ENCODE results near the gene SLC16A5. TPM values are rescaled to one million over a fixed set of nuclear protein-coding genes. Genes with fewer than 3 reads are reported as not detected.
"Not testable (repeated sequence)": the region's sequence is repeated elsewhere in the genome, so short reads cannot be mapped to it uniquely, and the experiment has no call there.

The SLC16A5 gene
- total RNA-seq (1 to 10 TPM; 1.3 to 1.9 TPM), polyA plus RNA-seq (0.82 TPM)

DNA sequence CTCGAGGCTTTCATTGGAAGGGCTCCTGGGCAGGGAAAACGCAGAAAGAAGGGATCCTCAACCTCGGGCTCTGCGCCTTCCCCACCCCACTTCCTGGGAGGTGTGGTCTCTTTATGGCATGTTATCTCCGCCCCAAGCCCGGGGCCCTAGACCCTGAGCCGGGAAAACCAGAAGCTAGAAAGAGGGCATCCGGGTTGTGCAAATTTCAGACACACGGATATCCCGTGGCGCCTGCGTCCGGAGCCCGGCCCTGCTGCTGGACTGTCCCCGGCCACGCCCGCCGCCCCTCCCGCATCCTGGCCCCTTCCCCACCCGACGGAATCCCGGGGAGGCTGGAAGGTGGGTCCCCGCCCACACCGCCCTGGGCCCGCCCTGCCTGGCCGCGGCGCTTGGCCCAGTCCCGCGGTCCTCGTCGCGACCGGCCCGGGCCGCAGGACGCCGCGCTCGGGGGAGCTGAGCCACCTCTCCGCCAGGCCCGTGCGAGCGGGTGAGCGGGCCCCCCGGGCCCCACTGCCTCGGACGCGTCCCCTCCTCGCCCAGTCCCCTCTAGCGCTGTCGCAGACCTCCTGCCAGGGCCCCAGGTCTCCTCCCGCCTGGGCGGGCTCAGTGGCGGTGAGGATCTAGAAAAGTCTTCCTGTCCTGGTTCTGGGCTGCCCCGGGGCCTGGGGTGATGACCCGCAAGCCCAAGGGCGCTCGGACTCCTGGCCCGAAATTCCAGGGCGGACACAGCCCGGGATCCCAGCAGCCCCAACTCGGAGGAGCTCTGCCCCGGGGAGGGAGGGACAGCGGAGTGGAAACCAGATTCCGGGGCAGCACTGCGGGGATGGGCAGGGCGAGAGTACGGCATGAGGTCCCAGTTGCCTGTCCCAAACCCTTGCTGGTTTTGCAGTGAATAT, at the start of gene SLC16A5:
Gene SLC16A5 (plus strand): TSS at position 397 of the 896 bp plus-strand sequence. CDS start 5,683 bp downstream, outside the sequence.
- H3K4me3 ChIP-seq (ENCODE audit: low read length) = peak within 1 kb of the TSS; percentile 59
- H3K4me3 Mint-ChIP-seq = peak within 1 kb of the TSS; percentile 77 to 90 (median 81)
- H3K9me3 Mint-ChIP-seq = no peaks in the 10 kb centered on the region
- peak; percentile 10 to 63 (median 28) for DNase-seq
- peak within 1 kb of the TSS; percentile 70 for H3K27ac ChIP-seq (ENCODE audit: low read depth, low read length)
- peak within 1 kb of the TSS in 6 of 8 donors; percentile 46 to 86 (median 71) for H3K27ac Mint-ChIP-seq
- H3K27me3 Mint-ChIP-seq = no peaks in the 10 kb centered on the region
- no peaks in the 10 kb centered on the region for H3K27me3 ChIP-seq (ENCODE audit: insufficient read depth, low read length, poor library complexity, severe bottlenecking)
- H3K36me3 ChIP-seq (ENCODE audit: insufficient read depth, low read length) = no peaks in the 10 kb centered on the region
- peaks cover 19 to 36% (median 34%) of the 10 kb centered on the region in 3 donors for H3K4me1 Mint-ChIP-seq
- ChIA-PET CTCF (interaction anchor here (1.0 to 2.6 kb wide), 6 partner anchors 20 to 126 kb away, joined by 3 to 8 read pairs (median 4); partner anchors contain the start of genes ARMC7, ATP5PD and KCTD2), POLR2A (interaction anchor here (1.3 to 1.6 kb wide), 2 partner anchors 9 to 22 kb away, joined by 4 read pairs; partner anchors contain the start of gene ARMC7)
- H3K36me3 Mint-ChIP-seq = peaks cover 0 to 2% (median 0%) of the 10 kb centered on the region in 3 donors
- H3K9me3 ChIP-seq (ENCODE audit: low read length) = no peaks in the 10 kb centered on the region
- peaks cover 32% of the 10 kb centered on the region for H3K4me1 ChIP-seq (ENCODE audit: insufficient read depth, low read length)

DNA sequence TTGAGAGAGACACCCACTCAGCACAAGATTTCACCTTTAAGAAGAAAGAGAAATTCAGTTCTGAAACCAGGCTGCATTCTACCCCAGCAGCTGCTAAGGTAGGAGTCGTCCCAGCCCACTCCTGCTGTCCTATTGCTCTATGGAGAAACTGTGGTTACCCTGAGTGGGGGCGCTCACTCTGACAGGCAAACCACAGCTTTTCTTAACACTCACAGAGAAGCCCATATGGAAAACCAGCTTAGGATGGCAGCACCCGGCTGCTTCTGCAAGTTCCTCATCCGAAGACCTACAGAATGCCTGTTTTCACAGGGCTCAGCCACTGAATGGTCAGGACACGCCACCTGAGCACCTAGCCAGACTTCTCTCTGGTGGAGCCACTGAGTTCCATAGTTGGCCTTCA, 48.5 kb upstream of the SLC16A5 start:
- Histone ChIP-seq H3K4me1 (ENCODE audit: insufficient read depth, low read length) (peaks cover 29% of the 10 kb centered on the region), H3K4me3 (ENCODE audit: low read length) (no peak overlapping the region), H3K36me3 (ENCODE audit: insufficient read depth, low read length) (peaks cover 31% of the 10 kb centered on the region), H3K27me3 (ENCODE audit: insufficient read depth, low read length, poor library complexity, severe bottlenecking) (no peaks in the 10 kb centered on the region), H3K27ac (ENCODE audit: low read depth, low read length) (no peak overlapping the region), H3K9me3 (ENCODE audit: low read length) (no peaks in the 10 kb centered on the region)
- DNase-seq = no peak
- Mint-ChIP-seq H3K27me3 (peaks cover 0 to 13% of the 10 kb centered on the region in 2 donors), H3K27ac (peak overlapping the region in 4 of 8 donors; percentile 43 to 81 (median 62)), H3K36me3 (peaks cover 5 to 42% (median 11%) of the 10 kb centered on the region in 3 donors), H3K4me3 (no peak overlapping the region), H3K9me3 (peaks cover 0 to 3% (median 0%) of the 10 kb centered on the region in 5 donors), H3K4me1 (peaks cover 24 to 40% (median 37%) of the 10 kb centered on the region in 3 donors)
- CTCF ChIA-PET = interaction anchor here (1.1 to 2.0 kb wide), 3 partner anchors 11 to 91 kb away, joined by 4 to 7 read pairs (median 4); partner anchors contain the start of genes MRPL58 and NT5C
- POLR2A ChIA-PET = no interaction called here

DNA sequence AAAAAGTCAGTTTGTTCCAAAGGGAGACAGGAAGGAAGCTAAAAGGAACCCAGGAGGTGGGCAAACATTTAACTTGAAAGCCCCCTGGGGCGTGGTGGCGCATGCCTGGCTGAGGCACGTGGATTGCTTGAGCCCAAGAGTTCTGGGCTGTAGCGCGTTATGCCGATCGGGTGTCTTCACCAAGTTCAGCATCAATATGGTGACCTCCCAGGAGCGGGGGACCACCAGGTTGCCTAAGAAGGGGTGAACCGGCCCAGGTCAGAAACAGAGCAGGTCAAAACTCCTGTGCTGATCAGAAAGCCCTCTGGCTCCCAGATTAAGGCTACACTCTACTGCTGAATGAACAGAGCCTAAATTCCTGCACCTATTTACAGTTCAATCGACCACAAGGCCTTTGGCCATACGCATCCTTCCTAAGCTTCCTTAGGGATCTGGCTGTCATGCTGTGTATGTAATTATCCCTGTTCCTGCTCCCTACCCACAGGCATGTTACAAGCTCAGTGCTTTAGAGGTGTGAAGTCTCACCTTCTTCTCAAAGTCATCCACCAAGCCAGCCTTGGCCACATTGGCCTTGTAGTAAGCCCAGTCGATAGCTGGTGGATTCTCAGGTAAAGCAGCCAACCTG, 46.0 kb upstream of the SLC16A5 start:
- POLR2A ChIA-PET = no interaction called here
- no peaks in the 10 kb centered on the region for H3K9me3 ChIP-seq (ENCODE audit: low read length)
- peak overlapping the region in 1 of 7 donors; percentile 45 for H3K4me3 Mint-ChIP-seq
- peak overlapping the region in 1 of 8 donors; percentile 85 for H3K27ac Mint-ChIP-seq
- H3K4me3 ChIP-seq (ENCODE audit: low read length) = no peak overlapping the region
- H3K27me3 ChIP-seq (ENCODE audit: insufficient read depth, low read length, poor library complexity, severe bottlenecking) = no peaks in the 10 kb centered on the region
- no peak overlapping the region for H3K27ac ChIP-seq (ENCODE audit: low read depth, low read length)
- CTCF ChIA-PET = interaction anchor here (0.8 to 2.0 kb wide), 3 partner anchors 66 to 123 kb away, joined by 3 to 6 read pairs (median 3); no protein-coding TSS in a partner anchor
- peaks cover 31% of the 10 kb centered on the region for H3K36me3 ChIP-seq (ENCODE audit: insufficient read depth, low read length)
- DNase-seq = no peak
- H3K27me3 Mint-ChIP-seq = no peaks in the 10 kb centered on the region
- H3K36me3 Mint-ChIP-seq = peaks cover 5 to 46% (median 11%) of the 10 kb centered on the region in 3 donors
- H3K4me1 ChIP-seq (ENCODE audit: insufficient read depth, low read length) = peaks cover 18% of the 10 kb centered on the region
- peaks cover 29 to 36% (median 35%) of the 10 kb centered on the region in 3 donors for H3K4me1 Mint-ChIP-seq
- no peaks in the 10 kb centered on the region for H3K9me3 Mint-ChIP-seq

DNA sequence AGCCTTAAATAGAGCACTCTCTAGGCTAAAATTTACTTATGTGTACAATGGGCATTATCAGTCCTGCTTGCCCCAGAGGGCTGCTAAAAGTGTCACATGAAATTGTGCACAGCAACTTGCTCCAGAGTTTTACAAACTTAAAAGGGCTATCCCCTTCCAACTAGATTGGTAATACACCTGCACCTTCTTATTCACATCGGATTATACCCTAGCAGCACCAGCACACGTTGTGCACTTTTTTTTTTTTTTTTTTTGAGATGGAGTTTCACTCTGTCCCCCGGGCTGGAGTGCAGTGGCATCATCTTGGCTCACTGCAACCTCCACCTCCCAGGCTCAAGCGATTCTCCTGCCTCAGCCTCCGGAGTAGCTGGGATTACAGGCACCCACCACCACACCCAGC, 44.0 kb upstream of the SLC16A5 start:
- H3K9me3 ChIP-seq (ENCODE audit: low read length); H3K27me3 ChIP-seq (ENCODE audit: insufficient read depth, low read length, poor library complexity, severe bottlenecking); H3K4me3 ChIP-seq (ENCODE audit: low read length); POLR2A ChIA-PET; DNase-seq; H3K27ac ChIP-seq (ENCODE audit: low read depth, low read length); H3K9me3 Mint-ChIP-seq; CTCF ChIA-PET; H3K27me3 Mint-ChIP-seq: not testable (repeated sequence)
- Mint-ChIP-seq H3K4me1 (peaks cover 38 to 42% (median 40%) of the 10 kb centered on the region in 3 donors), H3K27ac (peak overlapping the region in 1 of 8 donors; percentile 81), H3K4me3 (peak overlapping the region in 2 of 7 donors; percentile 19 to 67), H3K36me3 (peaks cover 5 to 46% (median 14%) of the 10 kb centered on the region in 3 donors)
- peaks cover 25% of the 10 kb centered on the region for H3K36me3 ChIP-seq (ENCODE audit: insufficient read depth, low read length)
- H3K4me1 ChIP-seq (ENCODE audit: insufficient read depth, low read length) = peaks cover 18% of the 10 kb centered on the region

- Mint-ChIP-seq H3K9me3 (no peaks in the 10 kb centered on the region), H3K27ac (peak overlapping the region in 5 of 8 donors; percentile 23 to 77 (median 50)), H3K4me1 (peaks cover 39 to 49% (median 48%) of the 10 kb centered on the region in 3 donors), H3K27me3 (no peaks in the 10 kb centered on the region), H3K36me3 (peaks cover 4 to 47% (median 10%) of the 10 kb centered on the region in 3 donors), H3K4me3 (peak overlapping the region in 6 of 7 donors; percentile 35 to 99 (median 59))
- no peaks in the 10 kb centered on the region for H3K27me3 ChIP-seq (ENCODE audit: insufficient read depth, low read length, poor library complexity, severe bottlenecking)
- POLR2A ChIA-PET = no interaction called here
- peaks cover 18% of the 10 kb centered on the region for H3K4me1 ChIP-seq (ENCODE audit: insufficient read depth, low read length)
- H3K36me3 ChIP-seq (ENCODE audit: insufficient read depth, low read length) = peaks cover 22% of the 10 kb centered on the region
- H3K4me3 ChIP-seq (ENCODE audit: low read length) = no peak overlapping the region
- CTCF ChIA-PET = no interaction called here
- no peaks in the 10 kb centered on the region for H3K9me3 ChIP-seq (ENCODE audit: low read length)
- H3K27ac ChIP-seq (ENCODE audit: low read depth, low read length) = no peak overlapping the region
- DNase-seq = no peak
Observed at GRCh38 chr17:75044716-75045115, 43.0 kb upstream of the SLC16A5 start.

- H3K9me3 Mint-ChIP-seq; H3K27me3 Mint-ChIP-seq; H3K9me3 ChIP-seq (ENCODE audit: low read length); DNase-seq; H3K27me3 ChIP-seq (ENCODE audit: insufficient read depth, low read length, poor library complexity, severe bottlenecking): not testable (repeated sequence)
- Mint-ChIP-seq H3K4me3 (peak overlapping the region; percentile 92 to 99 (median 96)), H3K27ac (peak overlapping the region; percentile 93 to 99 (median 97)), H3K36me3 (peaks cover 0 to 40% (median 5%) of the 10 kb centered on the region in 3 donors), H3K4me1 (peaks cover 36 to 51% (median 51%) of the 10 kb centered on the region in 3 donors)
- POLR2A ChIA-PET = interaction anchor here (3.4 kb wide), 1 partner anchor 11 kb away, joined by 14 read pairs; no protein-coding TSS in a partner anchor
- CTCF ChIA-PET = interaction anchor here (1.0 to 2.3 kb wide), 5 partner anchors 11 to 68 kb away, joined by 3 to 10 read pairs (median 4); partner anchors contain the start of gene SLC16A5
- Histone ChIP-seq H3K36me3 (ENCODE audit: insufficient read depth, low read length) (peaks cover 18% of the 10 kb centered on the region), H3K4me1 (ENCODE audit: insufficient read depth, low read length) (peaks cover 18% of the 10 kb centered on the region), H3K27ac (ENCODE audit: low read depth, low read length) (peak overlapping the region; percentile 94), H3K4me3 (ENCODE audit: low read length) (peak overlapping the region; percentile 84)
Observed at GRCh38 chr17:75045946-75046406, 41.8 kb upstream of the SLC16A5 start.

- Histone ChIP-seq H3K27ac (ENCODE audit: low read depth, low read length) (peak within 1 kb of the TSS; percentile 94), H3K4me3 (ENCODE audit: low read length) (peak within 1 kb of the TSS; percentile 84), H3K36me3 (ENCODE audit: insufficient read depth, low read length) (peaks cover 13% of the 10 kb centered on the region), H3K4me1 (ENCODE audit: insufficient read depth, low read length) (peaks cover 18% of the 10 kb centered on the region), H3K9me3 (ENCODE audit: low read length) (no peaks in the 10 kb centered on the region), H3K27me3 (ENCODE audit: insufficient read depth, low read length, poor library complexity, severe bottlenecking) (no peaks in the 10 kb centered on the region)
- CTCF ChIA-PET = interaction anchor here (1.0 to 2.5 kb wide), 7 partner anchors 11 to 85 kb away, joined by 3 to 12 read pairs (median 4); partner anchors contain the start of gene SLC16A5
- H3K4me1 Mint-ChIP-seq = peaks cover 36 to 53% (median 51%) of the 10 kb centered on the region in 3 donors
- H3K4me3 Mint-ChIP-seq = peak within 1 kb of the TSS; percentile 95 to 99 (median 97)
- no peaks in the 10 kb centered on the region for H3K27me3 Mint-ChIP-seq
- no peaks in the 10 kb centered on the region for H3K9me3 Mint-ChIP-seq
- POLR2A ChIA-PET = interaction anchor here (0.6 to 3.4 kb wide), 5 partner anchors 9 to 137 kb away, joined by 3 to 14 read pairs (median 3); partner anchors contain the start of gene SUMO2
- peak; percentile 91 to 95 (median 91) for DNase-seq
- peaks cover 0 to 38% (median 7%) of the 10 kb centered on the region in 3 donors for H3K36me3 Mint-ChIP-seq
- peak within 1 kb of the TSS; percentile 95 to 99 (median 98) for H3K27ac Mint-ChIP-seq
Observed at GRCh38 chr17:75046407-75047289, 41.1 kb upstream of the SLC16A5 start, which contains the start of the genes ATP5PD and KCTD2. ATP5PD (minus strand) TSS chr17:75046969; CDS start chr17:75042650, 4,319 bp downstream. KCTD2 (plus strand) TSS chr17:75047225; CDS start chr17:75047251, 26 bp downstream.
